HG03571 (cell line): ENCODE results near the gene IP6K3.

Experiments used
- ATAC-seq: cut with Tn5 transposase; IDR thresholded peaks from one replicate; pipeline ENCODE4 v1.9.1; 2021; ENCODE audit not compliant: unreplicated experiment

IP6K3 gene

GRCh38 chr6:33744001-33744848 is 2.5 kb downstream of the IP6K3 start:
- no peak for ATAC-seq

- no peak for ATAC-seq
Measured at GRCh38 chr6:33742837-33743236, 3.9 kb downstream of the IP6K3 start.

GRCh38 chr6:33742092-33742491 is 4.6 kb downstream of the IP6K3 start:
- ATAC-seq: no peak

- no peak for ATAC-seq
Measured at GRCh38 chr6:33740794-33741193, 5.9 kb downstream of the IP6K3 start.

- no peak for ATAC-seq
Measured at GRCh38 chr6:33740204-33740608, 6.5 kb downstream of the IP6K3 start.

- ATAC-seq: no peak
Measured at GRCh38 chr6:33739571-33739970, 7.1 kb downstream of the IP6K3 start.

GRCh38 chr6:33738879-33739278 is 7.8 kb downstream of the IP6K3 start:
- ATAC-seq: no peak

GRCh38 chr6:33738153-33738552 is 8.6 kb downstream of the IP6K3 start:
- no peak for ATAC-seq

GRCh38 chr6:33737267-33738026 is 9.3 kb downstream of the IP6K3 start:
- ATAC-seq: no peak

- ATAC-seq: no peak
Measured at GRCh38 chr6:33735216-33735615, 11.5 kb downstream of the IP6K3 start.

GRCh38 chr6:33733709-33734007 is 13.0 kb downstream of the IP6K3 start:
- ATAC-seq: no peak

- ATAC-seq: no peak
Measured at GRCh38 chr6:33732817-33733708, 13.6 kb downstream of the IP6K3 start.

GRCh38 chr6:33732385-33732784 is 14.3 kb downstream of the IP6K3 start:
- ATAC-seq: no peak

GRCh38 chr6:33731751-33732282 is 14.9 kb downstream of the IP6K3 start:
- no peak for ATAC-seq

- no peak for ATAC-seq
Measured at GRCh38 chr6:33731035-33731434, 15.7 kb downstream of the IP6K3 start.

- no peak for ATAC-seq
Measured at GRCh38 chr6:33730611-33731010, 16.1 kb downstream of the IP6K3 start.

- no peak for ATAC-seq
Measured at GRCh38 chr6:33729059-33729458, 17.6 kb downstream of the IP6K3 start.

- no peak for ATAC-seq
Measured at GRCh38 chr6:33728438-33728837, 18.3 kb downstream of the IP6K3 start.

- ATAC-seq: no peak
Measured at GRCh38 chr6:33727932-33728331, 18.8 kb downstream of the IP6K3 start.

GRCh38 chr6:33727126-33727525 is 19.6 kb downstream of the IP6K3 start:
- no peak for ATAC-seq

- no peak for ATAC-seq
Measured at GRCh38 chr6:33726696-33727095, 20.0 kb downstream of the IP6K3 start.
